Panc1 (cell line): ENCODE data around the gene CLTB.

Experiments
- POLR2AphosphoS5 ChIP-seq: IDR thresholded peaks from 2 replicates; pipeline ENCODE4 v1.6.1; 2012; ENCODE audit warnings: mild to moderate bottlenecking, low read depth, low read length, moderate library complexity
- REST ChIP-seq, 2 experiments: IDR thresholded peaks; 2 replicates each; pipeline ENCODE4 v1.6.1; 2011 to 2012; ENCODE audit warnings: low read depth in 2 of 2, control low read depth in 1 of 2, low read length in 1 of 2, mild to moderate bottlenecking in 1 of 2, moderate library complexity in 1 of 2; ENCODE audit not compliant: insufficient read depth in 1 of 2
- SIN3A ChIP-seq: IDR thresholded peaks from 2 replicates; pipeline ENCODE4 v1.6.1; 2012; ENCODE audit warnings: low read depth, mild to moderate bottlenecking, low read length, moderate library complexity, borderline replicate concordance; ENCODE audit not compliant: insufficient read depth
- TCF7L2 ChIP-seq: IDR thresholded peaks from 2 replicates; pipeline ENCODE4 v1.6.1; 2011; ENCODE audit warnings: mild to moderate bottlenecking, low read depth, low read length, inconsistent platforms
- TF ChIP-seq, protein P1 (sequence below): fragments of 450-650 bp; IDR thresholded peaks from 2 replicates; pipeline ENCODE4 v1.5.1; 2017; ENCODE audit warnings: mild to moderate bottlenecking

GRCh38 chr5:176410486-176411180, 5.7 kb downstream of the CLTB start:
- TF ChIP-seq REST (IDR thresholded peaks at IDR 0.05; ENCODE audit: insufficient read depth in 1 of 2, low read depth in 2 of 2, low read length in 1 of 2) (no peak), SIN3A (no peak), TCF7L2 (no peak), POLR2AphosphoS5 (no peak)
- TF ChIP-seq, protein P1, sequence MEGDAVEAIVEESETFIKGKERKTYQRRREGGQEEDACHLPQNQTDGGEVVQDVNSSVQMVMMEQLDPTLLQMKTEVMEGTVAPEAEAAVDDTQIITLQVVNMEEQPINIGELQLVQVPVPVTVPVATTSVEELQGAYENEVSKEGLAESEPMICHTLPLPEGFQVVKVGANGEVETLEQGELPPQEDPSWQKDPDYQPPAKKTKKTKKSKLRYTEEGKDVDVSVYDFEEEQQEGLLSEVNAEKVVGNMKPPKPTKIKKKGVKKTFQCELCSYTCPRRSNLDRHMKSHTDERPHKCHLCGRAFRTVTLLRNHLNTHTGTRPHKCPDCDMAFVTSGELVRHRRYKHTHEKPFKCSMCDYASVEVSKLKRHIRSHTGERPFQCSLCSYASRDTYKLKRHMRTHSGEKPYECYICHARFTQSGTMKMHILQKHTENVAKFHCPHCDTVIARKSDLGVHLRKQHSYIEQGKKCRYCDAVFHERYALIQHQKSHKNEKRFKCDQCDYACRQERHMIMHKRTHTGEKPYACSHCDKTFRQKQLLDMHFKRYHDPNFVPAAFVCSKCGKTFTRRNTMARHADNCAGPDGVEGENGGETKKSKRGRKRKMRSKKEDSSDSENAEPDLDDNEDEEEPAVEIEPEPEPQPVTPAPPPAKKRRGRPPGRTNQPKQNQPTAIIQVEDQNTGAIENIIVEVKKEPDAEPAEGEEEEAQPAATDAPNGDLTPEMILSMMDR = no peak
